ENCODE results near the gene MYL6.
A peak's percentile ranks its signal among the peaks of the same experiment; 100 is the strongest.

MYL6 gene

GRCh38 chr12:56158926-56159461 is 835 bp downstream of the MYL6 start:
- DNase-seq = peak; percentile 54

GRCh38 chr12:56159482-56160192 is 1.5 kb downstream of the MYL6 start:
- no peak for DNase-seq

- peak; percentile 79 for DNase-seq
These were observed 2.1 kb downstream of the MYL6 start for GRCh38 chr12:56160193-56160763.

- DNase-seq = no peak
These were observed 2.9 kb downstream of the MYL6 start for GRCh38 chr12:56160894-56161689.

GRCh38 chr12:56161690-56162351 is 3.7 kb downstream of the MYL6 start:
- no peak for DNase-seq

GRCh38 chr12:56162468-56163290 is 4.5 kb downstream of the MYL6 start:
- no peak for DNase-seq

GRCh38 chr12:56163533-56164344 is 5.6 kb downstream of the MYL6 start:
- DNase-seq = no peak

- no peak for DNase-seq
These were observed 6.2 kb downstream of the MYL6 start for GRCh38 chr12:56164345-56164729.

GRCh38 chr12:56165369-56165768 is 7.2 kb downstream of the MYL6 start:
- no peak for DNase-seq

- no peak for DNase-seq
These were observed 11.1 kb downstream of the MYL6 start for GRCh38 chr12:56169229-56169759.

GRCh38 chr12:56172839-56173238 is 14.7 kb downstream of the MYL6 start:
- DNase-seq = no peak

GRCh38 chr12:56178347-56178746 is 20.2 kb downstream of the MYL6 start:
- DNase-seq = no peak

- DNase-seq = no peak
These were observed 28.8 kb downstream of the MYL6 start for GRCh38 chr12:56186957-56187356.

GRCh38 chr12:56188131-56188777 is 30.1 kb downstream of the MYL6 start:
- peak; percentile 27 for DNase-seq

GRCh38 chr12:56188778-56189098 is 30.6 kb downstream of the MYL6 start:
- peak; percentile 15 for DNase-seq

GRCh38 chr12:56189099-56189917 is 31.1 kb downstream of the MYL6 start, which contains the start of gene SMARCC2:
SMARCC2 (minus strand) TSS chr12:56189483; CDS start chr12:56189461, 22 bp downstream.
- peak; percentile 90 for DNase-seq

GRCh38 chr12:56189918-56190694 is 31.9 kb downstream of the MYL6 start:
- DNase-seq = peak; percentile 93

- DNase-seq = no peak
These were observed 32.6 kb downstream of the MYL6 start for GRCh38 chr12:56190695-56191155.

- DNase-seq = no peak
These were observed 34.4 kb downstream of the MYL6 start for GRCh38 chr12:56192582-56192981.

All from activated CD4-positive, alpha-beta T cell treated with anti-CD3 and anti-CD28 coated beads, Interleukin-10, Interleukin-2, amounts not matched to agents 100 ng/mL and 50 ng/mL, durations not matched to agents 16 hours and 8 hours (primary cell).